Measurements from ENCODE around the gene TSPAN32. TPM values are rescaled to one million over a fixed set of nuclear protein-coding genes. Genes with fewer than 3 reads are reported as not detected.

TSPAN32 gene
- total RNA-seq, 3 donors from 2014 or later (not counting 1 experiment from before 2014, with no cell fraction given) = 268 to 327 (median 299) TPM

GRCh38 chr11:2358754-2359442 is 57.1 kb downstream of the TSPAN32 start:
- 88% methylated on average over 11 of the region's 11 CpGs for WGBS (ENCODE audit: insufficient coverage)
- Histone ChIP-seq H3K4me1 (ENCODE audit: control insufficient read depth, insufficient read depth, low read length) (no peaks in the 10 kb centered on the region), H3K4me3 (ENCODE audit: low read length) (no peak overlapping the region), H3K27ac (ENCODE audit: low read length) (no peak overlapping the region), H3K9me3 (ENCODE audit: control insufficient read depth, insufficient read depth, low read length) (no peaks in the 10 kb centered on the region), H3K36me3 (ENCODE audit: control insufficient read depth, insufficient read depth, low read length) (no peaks in the 10 kb centered on the region), H3K27me3 (ENCODE audit: control insufficient read depth, insufficient read depth, low read length) (no peaks in the 10 kb centered on the region)
- Mint-ChIP-seq H3K27me3 (ENCODE audit: low read depth in 2 of 2) (peaks cover 0 to 6% of the 10 kb centered on the region in 2 donors), H3K4me3 (no peak overlapping the region), H3K36me3 (no peaks in the 10 kb centered on the region), H3K9me3 (no peaks in the 10 kb centered on the region), H3K4me1 (no peaks in the 10 kb centered on the region), H3K27ac (no peak overlapping the region)
- TF ChIP-seq CTCF (IDR thresholded peaks at IDR 0.05) = no peak
- intact Hi-C loops (cut with micrococcal nuclease) = no loop called here
- DNase-seq = no peak
- no peak for ATAC-seq

- Mint-ChIP-seq H3K4me3 (no peak overlapping the region), H3K9me3 (no peaks in the 10 kb centered on the region), H3K36me3 (no peaks in the 10 kb centered on the region), H3K27me3 (ENCODE audit: low read depth in 2 of 2) (peaks cover 0 to 6% of the 10 kb centered on the region in 2 donors), H3K4me1 (peaks cover 0 to under 1% of the 10 kb centered on the region in 2 donors), H3K27ac (no peak overlapping the region)
- DNase-seq = no peak
- intact Hi-C loops (cut with micrococcal nuclease) = no loop called here
- Histone ChIP-seq H3K36me3 (ENCODE audit: control insufficient read depth, insufficient read depth, low read length) (no peaks in the 10 kb centered on the region), H3K27ac (ENCODE audit: low read length) (no peak overlapping the region), H3K4me1 (ENCODE audit: control insufficient read depth, insufficient read depth, low read length) (no peaks in the 10 kb centered on the region), H3K4me3 (ENCODE audit: low read length) (no peak overlapping the region), H3K27me3 (ENCODE audit: control insufficient read depth, insufficient read depth, low read length) (no peaks in the 10 kb centered on the region), H3K9me3 (ENCODE audit: control insufficient read depth, insufficient read depth, low read length) (no peaks in the 10 kb centered on the region)
- no peak for ATAC-seq
- TF ChIP-seq CTCF (IDR thresholded peaks at IDR 0.05) = no peak
- WGBS (ENCODE audit: insufficient coverage) = 94% methylated on average over 8 of the region's 9 CpGs
Measured at GRCh38 chr11:2359557-2359956, 57.7 kb downstream of the TSPAN32 start.

DNA sequence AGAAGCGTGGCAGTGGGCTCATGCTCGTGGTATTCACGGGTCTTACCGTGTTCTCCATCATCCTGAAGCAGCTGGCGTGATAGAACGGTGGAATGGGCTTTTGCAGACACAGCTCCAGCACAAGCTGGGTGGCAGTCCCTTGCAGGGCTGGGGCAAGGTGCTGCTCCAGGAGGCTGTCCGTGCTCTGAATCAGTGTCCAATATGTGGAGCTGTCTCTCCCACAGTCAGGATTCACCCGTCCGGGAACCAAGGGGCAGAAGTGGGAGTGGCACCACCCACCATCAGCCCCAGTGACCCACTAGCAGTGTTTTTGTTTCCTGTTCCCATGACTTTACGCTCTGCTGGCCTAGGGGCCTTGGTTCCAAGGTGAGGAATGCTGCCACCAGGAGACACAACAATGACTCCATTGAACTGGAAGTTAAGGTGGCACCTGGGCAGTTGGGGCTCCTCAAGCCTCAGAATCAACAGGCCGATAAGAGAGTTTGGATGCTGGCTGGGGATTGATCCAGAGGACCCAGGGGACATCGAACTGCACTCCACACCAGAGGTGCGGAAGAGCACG is 58.3 kb downstream of the TSPAN32 start:
- Mint-ChIP-seq H3K27me3 (ENCODE audit: low read depth in 2 of 2) (peaks cover 0 to 6% of the 10 kb centered on the region in 2 donors), H3K4me3 (no peak overlapping the region), H3K27ac (no peak overlapping the region), H3K4me1 (peaks cover 0 to 4% of the 10 kb centered on the region in 2 donors), H3K36me3 (no peaks in the 10 kb centered on the region), H3K9me3 (no peaks in the 10 kb centered on the region)
- H3K9me3 ChIP-seq (ENCODE audit: control insufficient read depth, insufficient read depth, low read length) = no peaks in the 10 kb centered on the region
- intact Hi-C loops (cut with micrococcal nuclease) = no loop called here
- H3K4me3 ChIP-seq (ENCODE audit: low read length) = no peak overlapping the region
- ATAC-seq (no peak), DNase-seq (no peak)
- no peak for TF ChIP-seq CTCF (IDR thresholded peaks at IDR 0.05)
- H3K4me1 ChIP-seq (ENCODE audit: control insufficient read depth, insufficient read depth, low read length) = no peaks in the 10 kb centered on the region
- no peak overlapping the region for H3K27ac ChIP-seq (ENCODE audit: low read length)
- no peaks in the 10 kb centered on the region for H3K36me3 ChIP-seq (ENCODE audit: control insufficient read depth, insufficient read depth, low read length)
- 89% methylated on average over 14 of the region's 14 CpGs for WGBS (ENCODE audit: insufficient coverage)
- no peaks in the 10 kb centered on the region for H3K27me3 ChIP-seq (ENCODE audit: control insufficient read depth, insufficient read depth, low read length)
